Measurements from ENCODE around the gene RHOG.

- no peak for TF ChIP-seq CTCF (IDR thresholded peaks at IDR 0.05; ENCODE audit: insufficient read depth, low read length)
- peak; percentile 93 for TF ChIP-seq POLR2AphosphoS5 (IDR thresholded peaks at IDR 0.05; ENCODE audit: low read depth)
- peak; percentile 50 for TF ChIP-seq REST (IDR thresholded peaks at IDR 0.05; ENCODE audit: insufficient replicate concordance, low read depth)
- TF ChIP-seq GABPA (IDR thresholded peaks at IDR 0.05; ENCODE audit: low read depth) = peak; percentile 59
Observed at GRCh38 chr11:3834664-3835461, 5.9 kb downstream of the RHOG start.

Data from HL-60 (cell line).